Stomach smooth muscle (tissue), 2 donors: Measurements from ENCODE around the gene NEDD9.

Experiments
- H3K27ac ChIP-seq: one replicate; pipeline ENCODE4 v1.7.0; 2013; ENCODE audit warnings: mild to moderate bottlenecking, low read length, inconsistent platforms
- H3K27me3 ChIP-seq, 2 donors: one replicate each; pipeline ENCODE4 v1.7.0; 2013; ENCODE audit warnings: low read length in 2 of 2; ENCODE audit not compliant: insufficient read depth in 2 of 2, control insufficient read depth in 1 of 2
- H3K36me3 ChIP-seq, 2 donors: one replicate each; pipeline ENCODE4 v1.7.0; 2013; ENCODE audit warnings: low read length in 2 of 2; ENCODE audit not compliant: control insufficient read depth in 2 of 2, insufficient read depth in 2 of 2
- H3K4me1 ChIP-seq: one replicate; pipeline ENCODE4 v1.7.0; 2013; ENCODE audit warnings: low read length; ENCODE audit not compliant: control insufficient read depth, insufficient read depth
- H3K4me3 ChIP-seq, 2 donors: one replicate each; pipeline ENCODE4 v1.7.0; 2013; ENCODE audit warnings: low read length in 2 of 2
- H3K9ac ChIP-seq, 2 donors: one replicate each; pipeline ENCODE4 v1.7.0; 2013; ENCODE audit warnings: low read length in 2 of 2, mild to moderate bottlenecking in 1 of 2
- H3K9me3 ChIP-seq, 2 donors: one replicate each; pipeline ENCODE4 v1.7.0; 2013; ENCODE audit warnings: low read length in 2 of 2; ENCODE audit not compliant: control insufficient read depth in 2 of 2
- donor health status: healthy.
- donor health status: Pancreatic carcinoma.

NEDD9 gene

GRCh38 chr6:11153447-11153846, 79.0 kb downstream of the NEDD9 start:
- Histone ChIP-seq H3K4me3 (no peak overlapping the region), H3K27ac (no peak overlapping the region), H3K36me3 (no peaks in the 10 kb centered on the region), H3K27me3 (no peaks in the 10 kb centered on the region), H3K9me3 (no peaks in the 10 kb centered on the region), H3K9ac (no peak overlapping the region), H3K4me1 (no peaks in the 10 kb centered on the region)

- H3K36me3 ChIP-seq: no peaks in the 10 kb centered on the region
- H3K4me1 ChIP-seq: no peaks in the 10 kb centered on the region
- H3K4me3 ChIP-seq: no peak overlapping the region
- no peaks in the 10 kb centered on the region for H3K9me3 ChIP-seq
- no peaks in the 10 kb centered on the region for H3K27me3 ChIP-seq
- H3K27ac ChIP-seq: no peak overlapping the region
- H3K9ac ChIP-seq: no peak overlapping the region
Observed at GRCh38 chr6:11152581-11152980, 79.9 kb downstream of the NEDD9 start.

- H3K9me3 ChIP-seq: no peaks in the 10 kb centered on the region
- no peak overlapping the region for H3K27ac ChIP-seq
- no peak overlapping the region for H3K9ac ChIP-seq
- no peaks in the 10 kb centered on the region for H3K4me1 ChIP-seq
- no peaks in the 10 kb centered on the region for H3K36me3 ChIP-seq
- no peak overlapping the region for H3K4me3 ChIP-seq
- no peaks in the 10 kb centered on the region for H3K27me3 ChIP-seq
Observed at GRCh38 chr6:11151488-11151887, 81.0 kb downstream of the NEDD9 start.

- Histone ChIP-seq H3K9me3 (no peaks in the 10 kb centered on the region), H3K4me3 (no peak overlapping the region), H3K27me3 (no peaks in the 10 kb centered on the region), H3K27ac (no peak overlapping the region), H3K36me3 (no peaks in the 10 kb centered on the region), H3K4me1 (no peaks in the 10 kb centered on the region), H3K9ac (no peak overlapping the region)
Observed at GRCh38 chr6:11149551-11149950, 82.9 kb downstream of the NEDD9 start.

- Histone ChIP-seq H3K36me3 (no peaks in the 10 kb centered on the region), H3K9ac (no peak overlapping the region), H3K9me3 (no peaks in the 10 kb centered on the region), H3K27ac (no peak overlapping the region), H3K27me3 (no peaks in the 10 kb centered on the region), H3K4me3 (no peak overlapping the region), H3K4me1 (no peaks in the 10 kb centered on the region)
Observed at GRCh38 chr6:11146117-11146826, 86.2 kb downstream of the NEDD9 start.

- H3K4me1 ChIP-seq: no peaks in the 10 kb centered on the region
- H3K9me3 ChIP-seq: no peaks in the 10 kb centered on the region
- H3K27me3 ChIP-seq: no peaks in the 10 kb centered on the region
- H3K9ac ChIP-seq: no peak overlapping the region
- no peak overlapping the region for H3K4me3 ChIP-seq
- H3K36me3 ChIP-seq: no peaks in the 10 kb centered on the region
- no peak overlapping the region for H3K27ac ChIP-seq
Observed at GRCh38 chr6:11144393-11144851, 88.0 kb downstream of the NEDD9 start.

- H3K9me3 ChIP-seq: no peaks in the 10 kb centered on the region
- no peak overlapping the region for H3K27ac ChIP-seq
Observed at GRCh38 chr6:11143394-11144371, 88.8 kb downstream of the NEDD9 start.

GRCh38 chr6:11142296-11143027, 90.0 kb downstream of the NEDD9 start:
- no peaks in the 10 kb centered on the region for H3K36me3 ChIP-seq
- H3K27ac ChIP-seq: no peak overlapping the region
- no peak overlapping the region for H3K4me3 ChIP-seq
- H3K9me3 ChIP-seq: no peaks in the 10 kb centered on the region
- no peak overlapping the region for H3K9ac ChIP-seq
- H3K27me3 ChIP-seq: no peaks in the 10 kb centered on the region
- no peaks in the 10 kb centered on the region for H3K4me1 ChIP-seq

More at GRCh38 chr6:11143394-11144371, 88.8 kb downstream of the NEDD9 start:
- H3K36me3 ChIP-seq: no peaks in the 10 kb centered on the region
- no peaks in the 10 kb centered on the region for H3K4me1 ChIP-seq
- H3K4me3 ChIP-seq: no peak overlapping the region
- no peak overlapping the region for H3K9ac ChIP-seq
- H3K27me3 ChIP-seq: no peaks in the 10 kb centered on the region

GRCh38 chr6:11141295-11141694, 91.2 kb downstream of the NEDD9 start:
- no peak overlapping the region for H3K27ac ChIP-seq
- H3K9me3 ChIP-seq: no peaks in the 10 kb centered on the region

GRCh38 chr6:11140056-11140455, 92.4 kb downstream of the NEDD9 start:
- Histone ChIP-seq H3K4me1 (no peaks in the 10 kb centered on the region), H3K36me3 (peaks cover 4% of the 10 kb centered on the region in 2 donors), H3K4me3 (no peak overlapping the region), H3K9ac (no peak overlapping the region), H3K27me3 (no peaks in the 10 kb centered on the region), H3K9me3 (no peaks in the 10 kb centered on the region), H3K27ac (no peak overlapping the region)

More at GRCh38 chr6:11141295-11141694, 91.2 kb downstream of the NEDD9 start:
- H3K4me1 ChIP-seq: no peaks in the 10 kb centered on the region
- no peak overlapping the region for H3K4me3 ChIP-seq
- H3K9ac ChIP-seq: no peak overlapping the region
- no peaks in the 10 kb centered on the region for H3K36me3 ChIP-seq
- no peaks in the 10 kb centered on the region for H3K27me3 ChIP-seq
